Retinal pigment epithelial cell (primary cell): ENCODE measurements around the gene RETREG1.

Source experiments
- DNase-seq: peaks from one replicate; pipeline ENCODE4 v3.0.0-alpha.2; 2010; ENCODE audit warnings: low read depth
- H3K4me3 ChIP-seq: 2 replicates; pipeline ENCODE4 v1.5.1; 2011; ENCODE audit warnings: mild to moderate bottlenecking, low read length, control low read depth, moderate library complexity
- CTCF ChIP-seq: conservative IDR thresholded peaks from 2 replicates; pipeline ENCODE4 v1.5.1; 2011; ENCODE audit warnings: low read depth, low read length, control low read depth, inconsistent platforms

Gene RETREG1

DNA sequence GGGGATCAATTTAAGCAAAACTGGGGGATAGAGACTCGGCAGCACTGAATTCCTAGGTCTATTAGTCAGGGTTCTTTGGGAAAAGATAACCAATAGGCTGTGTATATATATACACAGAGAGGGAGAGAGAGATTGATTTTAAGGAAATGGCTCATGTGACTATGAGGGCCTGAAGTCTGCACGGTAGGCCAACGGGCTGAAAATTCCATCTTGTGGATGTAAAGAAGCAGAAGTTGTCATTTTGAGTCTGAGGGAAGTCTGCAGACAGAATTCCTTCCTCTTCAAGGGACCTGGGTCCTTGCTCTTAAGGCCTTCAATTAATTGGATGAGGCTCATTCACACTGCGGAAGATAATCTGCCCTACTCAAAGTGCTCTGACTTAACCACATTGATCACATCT is 91.1 kb downstream of the RETREG1 start:
- no peak for TF ChIP-seq CTCF
- DNase-seq, result no peak
- no peak overlapping the region for H3K4me3 ChIP-seq

GRCh38 chr5:16524286-16524685 is 92.5 kb downstream of the RETREG1 start:
- H3K4me3 ChIP-seq, result no peak overlapping the region
- no peak for TF ChIP-seq CTCF
- DNase-seq, result no peak

- no peak for DNase-seq
- TF ChIP-seq CTCF, result no peak
- H3K4me3 ChIP-seq, result no peak overlapping the region
Observed at GRCh38 chr5:16521521-16522483, 95.0 kb downstream of the RETREG1 start.

DNA sequence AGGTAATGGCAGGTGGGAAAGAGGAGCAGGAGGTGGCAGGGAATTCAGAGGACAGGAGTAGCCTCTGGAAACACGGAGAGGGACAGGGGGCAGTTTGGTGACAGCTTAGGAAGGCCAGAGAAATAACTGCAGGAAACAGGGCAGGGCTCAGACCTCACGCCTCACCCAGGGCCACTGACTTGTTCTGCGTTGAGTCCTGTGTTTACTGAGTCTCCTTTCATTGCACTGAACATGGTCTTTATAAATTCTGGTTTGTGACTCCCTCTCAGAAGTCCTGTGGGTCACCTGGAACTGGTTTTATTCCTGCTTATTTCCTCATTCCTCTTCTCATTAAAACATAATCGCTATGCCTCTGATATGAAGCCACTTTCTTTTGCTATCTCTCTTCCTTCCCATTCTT is 96.0 kb downstream of the RETREG1 start:
- no peak overlapping the region for H3K4me3 ChIP-seq
- no peak for DNase-seq
- no peak for TF ChIP-seq CTCF

DNA sequence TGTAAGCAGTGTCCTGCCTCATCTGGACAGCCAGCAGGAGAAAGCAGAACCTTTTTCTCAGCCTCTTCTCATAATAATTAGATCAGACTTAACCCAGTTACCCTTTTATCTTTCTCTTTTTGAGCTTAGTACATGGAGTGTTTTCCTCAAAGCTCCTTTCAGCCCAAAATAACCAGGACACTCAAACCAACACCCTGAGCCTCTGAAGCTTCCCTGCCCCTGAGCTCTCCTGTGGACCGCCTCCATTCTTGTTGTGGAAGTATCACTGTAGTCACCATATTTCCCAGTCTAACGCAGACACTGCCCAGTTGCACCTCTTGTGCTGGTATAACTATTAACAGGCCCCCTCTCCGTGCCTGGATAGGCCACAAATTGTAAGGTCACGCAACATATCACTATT is 97.4 kb downstream of the RETREG1 start:
- no peak for DNase-seq
- no peak overlapping the region for H3K4me3 ChIP-seq
- TF ChIP-seq CTCF, result no peak

DNA sequence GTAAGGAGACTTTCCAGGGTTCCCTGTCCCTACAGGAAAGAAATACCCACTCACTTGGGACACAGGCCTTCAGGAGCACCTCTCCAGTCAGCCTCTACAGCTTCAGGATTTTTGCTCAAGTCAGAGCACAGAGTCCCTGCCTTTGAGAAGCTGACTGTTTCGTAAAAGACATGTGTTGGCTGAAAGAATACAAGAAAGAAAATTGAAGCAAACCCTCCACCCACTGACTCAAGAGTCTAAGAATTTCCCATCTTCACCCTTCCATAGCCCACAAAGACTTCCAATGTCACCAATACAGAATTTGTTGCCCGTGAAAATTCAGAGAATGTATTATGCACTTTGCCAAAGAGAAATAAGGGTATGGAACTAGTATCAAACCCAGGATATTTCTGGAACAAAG is 98.2 kb downstream of the RETREG1 start:
- no peak for TF ChIP-seq CTCF
- no peak for DNase-seq
- H3K4me3 ChIP-seq, result no peak overlapping the region

GRCh38 chr5:16515532-16515931 is 101.3 kb downstream of the RETREG1 start:
- no peak for TF ChIP-seq CTCF
- DNase-seq, result no peak
- no peak overlapping the region for H3K4me3 ChIP-seq
